ENCODE results near the gene TXLNB.

The TXLNB gene

GRCh38 chr6:139291813-139292619 is at the start of gene TXLNB:
Gene TXLNB, minus strand, starts transcription at chr6:139291998. Its CDS starts 3,099 bp downstream, at chr6:139288899.
- peak; percentile 65 to 72 for DNase-seq (ENCODE audit: low read depth in 2 of 2, low spot score in 1 of 2)

GRCh38 chr6:139341060-139341459 is 49.3 kb upstream of the TXLNB start:
- DNase-seq (ENCODE audit: low read depth in 2 of 2, low spot score in 1 of 2): no peak

GRCh38 chr6:139338795-139339194 is 47.0 kb upstream of the TXLNB start:
- no peak for DNase-seq (ENCODE audit: low read depth in 2 of 2, low spot score in 1 of 2)

GRCh38 chr6:139337830-139338229 is 46.0 kb upstream of the TXLNB start:
- no peak for DNase-seq (ENCODE audit: low read depth in 2 of 2, low spot score in 1 of 2)

- no peak for DNase-seq (ENCODE audit: low read depth in 2 of 2, low spot score in 1 of 2)
These were observed 45.2 kb upstream of the TXLNB start for GRCh38 chr6:139337001-139337400.

- DNase-seq (ENCODE audit: low read depth in 2 of 2, low spot score in 1 of 2): no peak
These were observed 44.7 kb upstream of the TXLNB start for GRCh38 chr6:139336488-139336887.

GRCh38 chr6:139335447-139336210 is 43.8 kb upstream of the TXLNB start:
- DNase-seq (ENCODE audit: low read depth in 2 of 2, low spot score in 1 of 2): no peak

- DNase-seq (ENCODE audit: low read depth in 2 of 2, low spot score in 1 of 2): no peak
These were observed 43.1 kb upstream of the TXLNB start for GRCh38 chr6:139334806-139335446.

GRCh38 chr6:139330826-139331500 is 39.2 kb upstream of the TXLNB start:
- no peak for DNase-seq (ENCODE audit: low read depth in 2 of 2, low spot score in 1 of 2)

GRCh38 chr6:139330306-139330705 is 38.5 kb upstream of the TXLNB start:
- no peak for DNase-seq (ENCODE audit: low read depth in 2 of 2, low spot score in 1 of 2)

- no peak for DNase-seq (ENCODE audit: low read depth in 2 of 2, low spot score in 1 of 2)
These were observed 37.4 kb upstream of the TXLNB start for GRCh38 chr6:139329224-139329623.

- no peak for DNase-seq (ENCODE audit: low read depth in 2 of 2, low spot score in 1 of 2)
These were observed 35.2 kb upstream of the TXLNB start for GRCh38 chr6:139327038-139327437.

- no peak for DNase-seq (ENCODE audit: low read depth in 2 of 2, low spot score in 1 of 2)
These were observed 33.9 kb upstream of the TXLNB start for GRCh38 chr6:139325686-139326085.

GRCh38 chr6:139325125-139325524 is 33.3 kb upstream of the TXLNB start:
- DNase-seq (ENCODE audit: low read depth in 2 of 2, low spot score in 1 of 2): no peak

GRCh38 chr6:139324301-139324555 is 32.4 kb upstream of the TXLNB start:
- DNase-seq (ENCODE audit: low read depth in 2 of 2, low spot score in 1 of 2): no peak

GRCh38 chr6:139323511-139324300 is 31.9 kb upstream of the TXLNB start:
- peak; percentile 59 to 67 for DNase-seq (ENCODE audit: low read depth in 2 of 2, low spot score in 1 of 2)

GRCh38 chr6:139320081-139320480 is 28.3 kb upstream of the TXLNB start:
- no peak for DNase-seq (ENCODE audit: low read depth in 2 of 2, low spot score in 1 of 2)

- no peak for DNase-seq (ENCODE audit: low read depth in 2 of 2, low spot score in 1 of 2)
These were observed 25.0 kb upstream of the TXLNB start for GRCh38 chr6:139316622-139317317.

GRCh38 chr6:139313784-139314545 is 22.2 kb upstream of the TXLNB start:
- DNase-seq (ENCODE audit: low read depth in 2 of 2, low spot score in 1 of 2): no peak

Data from stimulated activated CD8-positive, alpha-beta memory T cell treated with anti-CD3 and anti-CD28 coated beads, Interleukin-4, amount 100 ng/mL, for 4 hours (primary cell).